ENCODE data around the gene ANKRD6.

Gene ANKRD6

GRCh38 chr6:89413006-89413400 is 19.9 kb upstream of the ANKRD6 start:
- DNase-seq (ENCODE audit: low read depth in 2 of 2), result no peak

- no peak for DNase-seq (ENCODE audit: low read depth in 2 of 2)
These were observed 18.7 kb upstream of the ANKRD6 start for GRCh38 chr6:89414215-89414614.

- no peak for DNase-seq (ENCODE audit: low read depth in 2 of 2)
These were observed 17.8 kb upstream of the ANKRD6 start for GRCh38 chr6:89415185-89415584.

GRCh38 chr6:89416796-89417195 is 16.2 kb upstream of the ANKRD6 start:
- DNase-seq (ENCODE audit: low read depth in 2 of 2), result no peak

- no peak for DNase-seq (ENCODE audit: low read depth in 2 of 2)
These were observed 2.6 kb upstream of the ANKRD6 start for GRCh38 chr6:89430201-89430962.

- no peak for DNase-seq (ENCODE audit: low read depth in 2 of 2)
These were observed 549 bp downstream of the ANKRD6 start for GRCh38 chr6:89433252-89434149.

- DNase-seq (ENCODE audit: low read depth in 2 of 2), result no peak
These were observed 1.2 kb downstream of the ANKRD6 start for GRCh38 chr6:89434150-89434499.

- DNase-seq (ENCODE audit: low read depth in 2 of 2), result no peak
These were observed 2.0 kb downstream of the ANKRD6 start for GRCh38 chr6:89434954-89435353.

- no peak for DNase-seq (ENCODE audit: low read depth in 2 of 2)
These were observed 3.3 kb downstream of the ANKRD6 start for GRCh38 chr6:89436226-89436625.

- DNase-seq (ENCODE audit: low read depth in 2 of 2), result no peak
These were observed 5.3 kb downstream of the ANKRD6 start for GRCh38 chr6:89438248-89438647.

GRCh38 chr6:89439014-89439413 is 6.1 kb downstream of the ANKRD6 start:
- no peak for DNase-seq (ENCODE audit: low read depth in 2 of 2)

GRCh38 chr6:89440200-89440599 is 7.2 kb downstream of the ANKRD6 start:
- DNase-seq (ENCODE audit: low read depth in 2 of 2), result no peak

- no peak for DNase-seq (ENCODE audit: low read depth in 2 of 2)
These were observed 10.7 kb downstream of the ANKRD6 start for GRCh38 chr6:89443658-89444057.

- no peak for DNase-seq (ENCODE audit: low read depth in 2 of 2)
These were observed 16.2 kb downstream of the ANKRD6 start for GRCh38 chr6:89449193-89449592.

GRCh38 chr6:89452281-89452680 is 19.3 kb downstream of the ANKRD6 start:
- DNase-seq (ENCODE audit: low read depth in 2 of 2), result no peak

- DNase-seq (ENCODE audit: low read depth in 2 of 2), result no peak
These were observed 21.3 kb downstream of the ANKRD6 start for GRCh38 chr6:89454300-89454699.

- DNase-seq (ENCODE audit: low read depth in 2 of 2), result no peak
These were observed 25.8 kb downstream of the ANKRD6 start for GRCh38 chr6:89458704-89459103.

GRCh38 chr6:89459501-89459900 is 26.5 kb downstream of the ANKRD6 start:
- no peak for DNase-seq (ENCODE audit: low read depth in 2 of 2)

- no peak for DNase-seq (ENCODE audit: low read depth in 2 of 2)
These were observed 27.8 kb downstream of the ANKRD6 start for GRCh38 chr6:89460713-89461112.

- no peak for DNase-seq (ENCODE audit: low read depth in 2 of 2)
These were observed 29.6 kb downstream of the ANKRD6 start for GRCh38 chr6:89462503-89462902.

GRCh38 chr6:89464295-89464694 is 31.3 kb downstream of the ANKRD6 start:
- DNase-seq (ENCODE audit: low read depth in 2 of 2), result no peak

GRCh38 chr6:89467437-89467836 is 34.5 kb downstream of the ANKRD6 start:
- DNase-seq (ENCODE audit: low read depth in 2 of 2), result no peak

- DNase-seq (ENCODE audit: low read depth in 2 of 2), result no peak
These were observed 36.0 kb downstream of the ANKRD6 start for GRCh38 chr6:89468998-89469397.

Measured in fibroblast of skin of left biceps (primary cell).